Measurements from ENCODE around the gene TRIP4. TPM values are rescaled to one million over a fixed set of nuclear protein-coding genes. Genes with fewer than 3 reads are reported as not detected.

The TRIP4 gene
- total and polyA plus RNA-seq, 2 donors (not counting 3 experiments of a cell fraction or from before 2014, with no cell fraction given) = 10.9 to 31.1 TPM

GRCh38 chr15:64381000-64381751 is 6.5 kb upstream of the TRIP4 start, which contains the start of gene PCLAF:
Gene PCLAF, minus strand, starts transcription at chr15:64381441. Its CDS starts 70 bp downstream, at chr15:64381371.
- ChIA-PET POLR2A (no interaction called here), CTCF (interaction anchor here (1.4 kb wide), 1 partner anchor 171 kb away, joined by 3 read pairs; no protein-coding TSS in a partner anchor)
- no peaks in the 10 kb centered on the region for H3K9me3 ChIP-seq (replicated peaks; ENCODE audit: control insufficient read depth, insufficient read depth, low read length)
- H2AFZ ChIP-seq (ENCODE audit: low read depth, low read length) = peak within 1 kb of the TSS; percentile 83
- intact Hi-C loops (cut with micrococcal nuclease) (no loop called here), dilution Hi-C loops (cut with MboI; ENCODE audit: extremely low pct_ligation_motif_present, low sequenced_read_pairs) (no loop called here)
- no peaks in the 10 kb centered on the region for H3K36me3 ChIP-seq (ENCODE audit: control insufficient read depth in 2 of 2, extremely low read depth in 1 of 2, insufficient read depth in 2 of 2, low read length in 2 of 2)
- H3K27ac ChIP-seq (ENCODE audit: insufficient read depth, low read depth, low read length) = peak within 1 kb of the TSS; percentile 13
- BruUV-seq (replicated peaks) = TSS peak; percentile 65
- H3K9ac ChIP-seq (replicated peaks; ENCODE audit: extremely low read depth, insufficient read depth, low read length) = peak within 1 kb of the TSS; percentile 77
- peak within 1 kb of the TSS; percentile 61 for H3K4me2 ChIP-seq (ENCODE audit: insufficient read depth, low read length)
- H3K27me3 ChIP-seq (ENCODE audit: control insufficient read depth in 2 of 2, insufficient read depth in 2 of 2, low read length in 2 of 2) = no peaks in the 10 kb centered on the region
- DNase-seq (ENCODE audit: low read depth, low spot score) (peak; percentile 97), FAIRE-seq (peak; percentile 99)
- H3K79me2 ChIP-seq (ENCODE audit: control insufficient read depth, insufficient read depth, low read length) = peaks cover 21% of the 10 kb centered on the region
- no peaks in the 10 kb centered on the region for H4K20me1 ChIP-seq (replicated peaks; ENCODE audit: control insufficient read depth, extremely low read depth, insufficient read depth, low read length)
- H3K9me1 ChIP-seq (replicated peaks; ENCODE audit: control insufficient read depth, extremely low read depth, insufficient read depth, low read length) = no peaks in the 10 kb centered on the region
- peak; percentile 50 for TF ChIP-seq POLR2A (IDR thresholded peaks at IDR 0.05; ENCODE audit: low read depth, low read length)
- TF ChIP-seq CTCF (IDR thresholded peaks at IDR 0.05; ENCODE audit: extremely low read depth in 1 of 2, insufficient read depth in 1 of 2, low read depth in 1 of 2, low read length in 2 of 2) = no peak
- peak; percentile 12 for TF ChIP-seq POLR2AphosphoS5 (IDR thresholded peaks at IDR 0.05; ENCODE audit: insufficient read depth, low read depth, low read length)
- TF ChIP-seq MAX (IDR thresholded peaks at IDR 0.05; ENCODE audit: insufficient read depth, insufficient read length) = no peak
- H3K4me1 ChIP-seq (ENCODE audit: control insufficient read depth, extremely low read depth, insufficient read depth, low read length) = peaks cover 12% of the 10 kb centered on the region
- peak within 1 kb of the TSS; percentile 29 to 65 (median 52) for H3K4me3 ChIP-seq (replicated peaks in 1 of 3; ENCODE audit: insufficient read depth in 1 of 3, low read depth in 1 of 3, low read length in 3 of 3)

GRCh38 chr15:64383760-64384159 is 3.9 kb upstream of the TRIP4 start:
- Histone ChIP-seq H2AFZ (ENCODE audit: low read depth, low read length) (no peak overlapping the region), H3K4me2 (ENCODE audit: insufficient read depth, low read length) (no peak overlapping the region), H3K9ac (replicated peaks; ENCODE audit: extremely low read depth, insufficient read depth, low read length) (no peak overlapping the region), H3K9me1 (replicated peaks; ENCODE audit: control insufficient read depth, extremely low read depth, insufficient read depth, low read length) (no peaks in the 10 kb centered on the region), H3K9me3 (replicated peaks; ENCODE audit: control insufficient read depth, insufficient read depth, low read length) (no peaks in the 10 kb centered on the region), H3K27me3 (ENCODE audit: control insufficient read depth in 2 of 2, insufficient read depth in 2 of 2, low read length in 2 of 2) (no peaks in the 10 kb centered on the region), H3K79me2 (ENCODE audit: control insufficient read depth, insufficient read depth, low read length) (peaks cover 28% of the 10 kb centered on the region), H4K20me1 (replicated peaks; ENCODE audit: control insufficient read depth, extremely low read depth, insufficient read depth, low read length) (no peaks in the 10 kb centered on the region), H3K4me3 (replicated peaks in 1 of 3; ENCODE audit: insufficient read depth in 1 of 3, low read depth in 1 of 3, low read length in 3 of 3) (no peak overlapping the region), H3K4me1 (ENCODE audit: control insufficient read depth, extremely low read depth, insufficient read depth, low read length) (peaks cover 17% of the 10 kb centered on the region), H3K27ac (ENCODE audit: insufficient read depth, low read depth, low read length) (no peak overlapping the region), H3K36me3 (ENCODE audit: control insufficient read depth in 2 of 2, extremely low read depth in 1 of 2, insufficient read depth in 2 of 2, low read length in 2 of 2) (no peaks in the 10 kb centered on the region)
- intact Hi-C loops (cut with micrococcal nuclease) = no loop called here
- BruUV-seq (replicated peaks) = no TSS peak
- DNase-seq (ENCODE audit: low read depth, low spot score) = no peak
- FAIRE-seq = no peak
- ChIA-PET POLR2A (no interaction called here), CTCF (no interaction called here)
- no peak for TF ChIP-seq FOS (IDR thresholded peaks at IDR 0.05; ENCODE audit: borderline replicate concordance, insufficient read depth, low read length)
- TF ChIP-seq GATA2 (IDR thresholded peaks at IDR 0.05; ENCODE audit: insufficient read depth, insufficient read length, low read depth, low read length) = no peak
- TF ChIP-seq EZH2 (IDR thresholded peaks at IDR 0.05; ENCODE audit: borderline replicate concordance, low read depth, low read length, severe bottlenecking) = no peak
- TF ChIP-seq JUN (IDR thresholded peaks at IDR 0.05; ENCODE audit: borderline replicate concordance, insufficient read depth, insufficient read length, low read depth) = no peak
- TF ChIP-seq MAX (IDR thresholded peaks at IDR 0.05; ENCODE audit: insufficient read depth, insufficient read length) = no peak
- TF ChIP-seq POLR2AphosphoS5 (IDR thresholded peaks at IDR 0.05; ENCODE audit: insufficient read depth, low read depth, low read length) = no peak
- TF ChIP-seq MYC (IDR thresholded peaks at IDR 0.05; ENCODE audit: low read depth, low read length) = no peak
- no peak for TF ChIP-seq CTCF (IDR thresholded peaks at IDR 0.05; ENCODE audit: extremely low read depth in 1 of 2, insufficient read depth in 1 of 2, low read depth in 1 of 2, low read length in 2 of 2)
- dilution Hi-C loops (cut with MboI; ENCODE audit: extremely low pct_ligation_motif_present, low sequenced_read_pairs) = no loop called here

Measured in endothelial cell of umbilical vein (primary cell).